Epidermal melanocyte (primary cell): ENCODE data around the gene LPP.
A peak's percentile ranks its signal among the peaks of the same experiment; 100 is the strongest.
"Not testable (repeated sequence)": the region's sequence is repeated elsewhere in the genome, so short reads cannot be mapped to it uniquely, and the experiment has no call there.

Experiments used
- DNase-seq: peaks from one replicate; pipeline ENCODE4 v3.0.0; 2011; ENCODE audit warnings: low spot score; ENCODE audit not compliant: insufficient read length

The LPP gene, protein sequence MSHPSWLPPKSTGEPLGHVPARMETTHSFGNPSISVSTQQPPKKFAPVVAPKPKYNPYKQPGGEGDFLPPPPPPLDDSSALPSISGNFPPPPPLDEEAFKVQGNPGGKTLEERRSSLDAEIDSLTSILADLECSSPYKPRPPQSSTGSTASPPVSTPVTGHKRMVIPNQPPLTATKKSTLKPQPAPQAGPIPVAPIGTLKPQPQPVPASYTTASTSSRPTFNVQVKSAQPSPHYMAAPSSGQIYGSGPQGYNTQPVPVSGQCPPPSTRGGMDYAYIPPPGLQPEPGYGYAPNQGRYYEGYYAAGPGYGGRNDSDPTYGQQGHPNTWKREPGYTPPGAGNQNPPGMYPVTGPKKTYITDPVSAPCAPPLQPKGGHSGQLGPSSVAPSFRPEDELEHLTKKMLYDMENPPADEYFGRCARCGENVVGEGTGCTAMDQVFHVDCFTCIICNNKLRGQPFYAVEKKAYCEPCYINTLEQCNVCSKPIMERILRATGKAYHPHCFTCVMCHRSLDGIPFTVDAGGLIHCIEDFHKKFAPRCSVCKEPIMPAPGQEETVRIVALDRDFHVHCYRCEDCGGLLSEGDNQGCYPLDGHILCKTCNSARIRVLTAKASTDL

DNA sequence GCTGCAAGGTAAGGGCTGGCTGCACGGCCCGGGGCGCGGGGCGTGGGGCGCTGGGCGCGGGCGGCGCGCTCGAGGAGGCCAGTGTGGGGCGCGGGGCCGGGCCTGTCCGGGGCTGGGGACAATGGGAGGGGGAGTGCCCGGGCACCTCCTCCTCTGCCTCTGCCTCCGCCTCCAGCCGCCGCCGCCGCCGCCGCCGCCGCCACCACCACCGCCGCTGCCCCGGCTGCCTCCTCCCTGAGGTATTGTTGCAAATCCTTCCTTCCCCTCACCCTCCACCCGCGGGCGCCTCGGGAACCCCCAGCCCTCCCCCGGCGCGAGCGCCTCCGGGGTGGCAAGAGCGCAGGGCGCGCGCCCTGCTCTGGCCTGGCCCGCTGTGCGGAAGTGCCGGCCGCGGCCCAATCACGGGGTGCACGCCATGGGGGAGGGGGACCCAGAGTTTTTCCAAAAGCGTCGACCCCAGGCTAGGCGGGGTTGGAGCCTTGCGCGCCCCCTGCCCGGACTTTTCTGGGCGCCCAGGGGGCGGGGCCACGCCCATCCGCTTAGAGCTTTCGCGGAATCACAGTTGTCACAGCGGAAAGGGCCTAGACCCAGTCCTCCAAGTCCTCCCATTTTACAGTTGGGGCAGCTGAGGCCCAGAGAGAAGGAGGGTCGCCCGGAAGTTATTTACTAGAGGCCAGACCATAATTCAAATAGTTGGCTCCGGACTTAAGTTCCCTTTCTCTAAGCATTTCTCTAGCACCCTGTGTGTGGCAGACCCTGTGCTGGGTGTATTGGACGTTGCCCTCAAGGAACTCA lies at the start of gene LPP:
Gene LPP (plus strand): TSS at position 144 of the 795 bp plus-strand sequence. CDS start 251,964 bp downstream, outside the sequence.
- DNase-seq, result peak; percentile 85

GRCh38 chr3:188106006-188106405 lies 48.0 kb upstream of the LPP start:
- DNase-seq, result no peak

DNA sequence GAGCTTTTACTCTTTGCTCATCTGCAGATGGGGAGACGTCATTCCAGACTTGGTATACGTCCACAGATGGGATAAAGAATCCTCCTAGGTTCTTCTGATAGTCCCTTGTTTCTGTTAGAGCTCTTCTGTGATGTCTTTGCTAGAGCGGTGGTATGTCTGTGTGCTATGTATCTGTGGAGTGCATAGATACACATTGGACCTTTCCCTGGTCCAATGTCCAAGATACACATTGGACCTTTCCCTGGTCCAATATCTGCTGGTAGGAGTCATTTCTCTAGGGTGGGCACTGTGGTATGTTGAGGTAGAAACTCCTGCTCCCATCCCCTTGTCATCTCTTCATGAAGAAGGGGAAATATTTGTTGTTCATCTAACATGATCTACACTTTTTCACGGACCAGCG lies 47.5 kb upstream of the LPP start:
- no peak for DNase-seq

DNA sequence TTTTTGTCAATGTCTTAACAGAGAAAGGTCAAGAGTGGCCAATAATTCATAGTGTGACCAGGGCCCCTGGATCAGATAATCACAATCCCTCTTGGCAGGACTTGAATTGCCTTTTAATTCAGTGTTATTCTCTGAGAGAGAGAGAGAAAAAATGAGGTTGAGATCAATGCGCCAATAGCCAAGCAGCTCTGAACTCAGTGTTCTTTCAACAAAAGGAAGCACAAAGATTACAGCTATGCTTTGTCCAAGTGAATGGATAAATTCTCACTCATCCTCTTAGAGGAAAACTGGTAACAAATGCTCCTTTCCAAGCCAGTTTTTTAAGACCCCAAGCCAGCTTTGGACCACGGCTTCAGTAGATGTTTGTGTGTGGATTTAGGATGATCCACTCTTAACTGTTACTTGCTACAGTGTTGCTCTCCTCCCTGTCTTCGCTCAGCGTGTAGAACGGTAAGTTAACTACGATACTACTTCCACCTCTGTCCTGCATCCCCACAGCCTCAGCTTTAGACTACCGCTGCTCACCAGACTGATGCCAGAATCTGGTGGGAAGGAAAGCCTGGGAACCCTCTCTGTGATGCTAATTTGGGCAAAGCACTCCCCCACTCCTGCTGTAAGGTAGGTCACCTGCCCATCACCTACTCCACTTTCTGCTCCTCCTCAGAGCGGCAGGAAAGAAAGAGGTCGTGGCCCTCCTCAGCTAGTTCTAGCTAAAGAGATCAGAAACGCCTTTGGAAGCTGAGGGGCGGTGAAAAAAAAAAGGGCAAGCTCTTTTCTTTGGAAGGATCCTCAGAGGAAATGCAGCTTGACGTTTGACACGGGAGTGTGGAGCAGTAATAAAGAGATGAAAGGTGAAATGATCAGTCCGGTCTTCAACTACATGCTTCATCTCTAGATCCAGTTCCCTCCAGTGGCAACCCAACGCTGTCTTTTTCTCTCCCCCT lies 46.8 kb upstream of the LPP start:
- no peak for DNase-seq

DNA sequence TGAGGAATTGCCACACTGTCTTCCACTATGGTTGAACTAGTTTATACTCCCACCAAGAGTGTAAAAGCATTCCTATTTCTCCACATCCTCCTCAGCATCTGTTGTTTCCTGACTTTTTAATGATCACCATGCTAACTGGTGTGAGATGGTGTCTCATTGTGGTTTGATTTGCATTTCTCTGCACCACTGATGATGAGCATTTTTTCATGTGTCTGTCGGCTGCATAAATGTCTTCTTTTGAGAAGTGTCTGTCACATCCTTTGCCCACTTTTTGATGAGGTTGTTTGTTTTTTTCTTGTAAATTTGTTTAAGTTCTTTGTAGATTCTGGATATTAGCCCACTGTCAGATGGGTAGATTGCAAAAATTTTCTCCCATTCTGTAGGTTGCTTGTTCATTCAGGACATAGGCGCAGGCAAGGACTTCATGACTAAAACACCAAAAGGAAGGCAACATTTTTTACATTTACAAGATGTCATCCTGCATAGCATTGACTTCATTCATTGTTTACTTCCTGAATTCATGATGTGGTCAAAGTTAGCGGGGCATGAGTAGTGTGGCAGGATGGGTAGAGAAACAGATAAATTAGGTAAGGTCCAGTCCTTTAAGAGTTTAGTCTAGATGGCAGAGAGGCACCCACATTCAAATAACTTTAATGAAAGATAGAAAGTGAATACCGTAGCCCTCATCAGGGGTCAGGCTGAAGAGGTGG lies 45.1 kb upstream of the LPP start:
- no peak for DNase-seq

DNA sequence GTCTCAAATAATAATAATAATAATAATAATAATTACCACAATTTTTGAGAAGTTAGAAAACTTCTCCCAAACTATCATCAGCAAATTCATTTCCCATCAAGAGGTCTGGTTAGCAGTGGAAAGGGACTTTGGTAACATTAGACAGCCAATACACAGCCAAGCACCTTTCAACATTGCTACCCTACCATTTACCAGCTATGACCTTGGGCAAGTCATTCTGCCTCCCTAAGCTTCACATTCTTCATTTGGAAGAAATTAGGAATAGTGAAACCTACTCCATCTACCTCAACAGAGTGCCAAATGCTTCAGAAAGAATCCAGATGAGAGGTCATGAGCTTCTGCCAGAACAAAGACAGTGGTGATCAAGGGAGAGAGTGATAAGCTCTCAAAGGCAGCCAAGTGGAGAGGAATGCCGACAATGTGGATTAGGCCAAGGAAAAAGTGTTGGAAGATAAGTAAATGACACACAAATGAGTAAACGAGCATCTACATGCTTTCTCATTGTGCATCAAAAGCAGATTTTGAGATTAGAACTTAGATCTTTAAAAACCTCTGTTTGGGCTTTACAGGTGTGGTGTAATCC lies 42.9 kb upstream of the LPP start:
- no peak for DNase-seq

DNA sequence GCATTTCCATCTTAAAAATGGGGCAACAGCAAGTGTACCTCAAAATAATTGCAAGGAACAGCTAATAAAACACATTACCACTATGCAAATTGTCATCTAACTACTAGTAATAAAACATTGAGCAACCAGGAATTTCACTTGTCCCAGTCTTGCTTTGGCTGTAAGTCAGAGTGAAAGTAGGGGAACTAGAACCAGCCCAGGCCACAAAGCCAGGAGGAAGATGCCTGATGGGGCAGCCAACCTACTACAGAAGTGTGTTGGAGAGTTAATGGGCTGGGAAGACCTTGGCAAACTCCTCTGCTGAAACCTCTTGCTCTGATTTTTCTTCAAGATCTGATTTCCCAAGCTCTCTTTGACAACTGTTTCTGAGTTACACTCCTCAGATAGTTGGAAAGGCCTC lies 40.2 kb upstream of the LPP start:
- DNase-seq, result no peak

GRCh38 chr3:188119846-188120245 lies 34.1 kb upstream of the LPP start:
- no peak for DNase-seq

DNA sequence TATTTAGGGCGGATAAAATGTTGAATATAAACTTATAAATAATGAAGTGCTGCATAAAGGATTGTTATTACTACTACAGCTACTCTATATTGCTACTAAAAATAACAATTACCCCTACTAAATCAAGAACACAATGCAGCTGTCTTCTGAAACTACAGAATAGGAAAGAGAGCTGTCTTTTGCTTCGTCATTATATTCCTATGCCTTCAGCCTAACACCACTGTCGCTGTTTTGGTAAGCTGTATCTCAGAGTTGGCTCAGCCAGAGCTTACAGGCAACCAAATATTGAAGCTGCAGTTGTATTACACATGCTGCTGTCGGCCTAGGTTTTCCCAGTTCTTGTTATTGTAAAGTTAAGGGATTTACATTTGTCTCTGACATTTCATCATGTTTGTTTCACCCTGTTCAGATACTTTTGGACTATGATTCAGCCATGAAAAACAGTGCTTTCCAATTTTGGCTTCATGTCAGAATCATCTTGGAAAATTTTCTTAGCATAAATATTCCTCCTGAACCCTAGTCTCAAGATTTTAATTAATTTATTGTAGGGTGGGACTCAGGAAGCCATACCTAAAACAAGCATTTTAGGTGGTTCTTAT lies 31.3 kb upstream of the LPP start:
- DNase-seq, result no peak

DNA sequence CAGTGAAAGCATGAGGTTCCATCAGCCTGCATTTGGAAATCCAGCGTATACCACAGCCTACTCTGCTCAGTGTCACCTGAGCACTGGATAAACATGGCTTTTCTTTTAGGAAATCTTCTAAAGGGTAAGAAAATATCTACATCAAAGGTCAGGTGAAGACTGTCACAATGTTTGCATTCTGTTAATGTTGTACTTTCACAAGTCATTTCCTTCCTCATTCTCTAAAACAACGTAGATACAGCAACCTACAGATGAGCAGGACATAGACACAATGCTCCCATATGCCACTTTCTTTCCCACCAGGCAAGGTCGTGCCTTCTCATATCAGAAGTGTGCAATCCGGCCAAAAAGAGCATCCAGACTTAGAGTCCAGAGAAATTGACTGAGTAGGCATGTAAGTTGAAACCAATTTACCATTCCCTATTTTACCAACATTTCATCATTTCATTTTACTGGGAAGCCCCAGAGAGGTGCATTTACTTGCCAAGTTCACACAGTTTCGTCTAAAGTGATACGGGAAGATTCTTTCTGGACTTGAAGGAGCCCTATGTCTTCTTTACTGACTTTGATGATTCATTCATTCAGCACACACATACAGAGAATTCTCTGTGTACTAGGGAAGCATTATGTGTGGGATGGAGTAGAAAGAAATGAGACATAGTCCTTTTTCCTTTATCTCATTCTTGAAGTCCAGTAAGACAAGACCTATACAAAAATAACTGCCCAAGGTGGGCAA lies 30.6 kb upstream of the LPP start:
- DNase-seq, result no peak

GRCh38 chr3:188124184-188124583 lies 29.8 kb upstream of the LPP start:
- no peak for DNase-seq

DNA sequence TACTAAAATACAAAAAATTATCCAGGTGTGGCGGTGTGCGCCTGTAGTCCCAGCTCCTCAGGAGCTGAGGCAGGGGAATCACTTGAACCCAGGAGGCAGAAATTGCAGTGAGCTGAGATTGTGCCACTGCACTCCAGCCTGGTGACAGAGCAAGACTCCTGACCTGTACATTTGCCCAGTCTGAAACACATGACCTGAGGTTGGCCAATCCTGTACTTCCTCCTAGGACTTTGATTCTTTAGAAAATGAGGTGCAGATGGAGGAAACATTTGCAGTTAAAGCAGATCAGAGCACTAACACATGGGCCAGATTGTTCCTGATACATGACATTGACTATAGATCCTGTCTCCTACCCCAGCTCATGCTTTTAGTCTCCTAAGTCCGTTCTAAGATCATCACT lies 28.9 kb upstream of the LPP start:
- DNase-seq, result no peak

DNA sequence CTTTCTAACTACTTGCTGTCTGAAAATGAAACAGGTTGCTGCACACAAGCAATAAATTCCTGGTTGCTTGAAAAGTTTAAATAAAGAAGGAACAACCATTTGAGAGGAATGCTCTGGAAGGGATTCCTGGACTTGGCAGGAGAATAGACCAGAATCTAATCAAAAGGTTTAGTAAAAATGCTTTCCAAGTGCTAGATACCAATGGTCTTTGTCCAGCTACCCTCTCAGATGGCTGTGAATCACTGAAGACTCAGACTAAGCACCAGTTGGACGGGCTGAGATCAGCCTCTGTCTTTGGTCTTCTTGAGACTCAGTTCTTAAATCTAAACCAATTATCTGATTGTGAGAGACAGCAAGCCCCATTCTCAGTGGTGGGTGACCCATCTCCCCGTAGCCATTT lies 27.7 kb upstream of the LPP start:
- no peak for DNase-seq

- DNase-seq, result no peak
These were observed 27.0 kb upstream of the LPP start for GRCh38 chr3:188126934-188127333.

- no peak for DNase-seq
These were observed 25.1 kb upstream of the LPP start for GRCh38 chr3:188128905-188129304.

- DNase-seq, result not testable (repeated sequence)
These were observed 22.9 kb upstream of the LPP start for GRCh38 chr3:188131023-188131422.

DNA sequence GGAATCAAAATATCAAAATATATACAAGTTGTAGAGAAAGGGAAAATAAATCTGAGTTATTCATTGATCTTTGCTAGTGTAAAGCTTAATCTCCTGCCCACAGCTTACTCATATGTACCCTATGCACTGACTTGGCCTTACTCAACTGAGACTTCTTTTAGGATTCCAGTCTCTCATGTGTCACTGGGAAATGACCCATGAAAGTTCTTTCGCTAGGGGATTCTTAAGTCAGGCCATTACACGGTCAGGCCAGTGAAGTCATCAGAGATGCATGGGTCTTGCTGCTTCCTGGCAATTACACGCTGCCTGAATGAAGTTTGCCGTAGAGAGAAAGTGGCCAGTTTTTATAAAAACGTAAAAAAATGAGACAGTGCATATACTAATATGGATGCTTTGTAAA lies 20.7 kb upstream of the LPP start:
- no peak for DNase-seq

GRCh38 chr3:188133646-188134045 lies 20.3 kb upstream of the LPP start:
- no peak for DNase-seq

DNA sequence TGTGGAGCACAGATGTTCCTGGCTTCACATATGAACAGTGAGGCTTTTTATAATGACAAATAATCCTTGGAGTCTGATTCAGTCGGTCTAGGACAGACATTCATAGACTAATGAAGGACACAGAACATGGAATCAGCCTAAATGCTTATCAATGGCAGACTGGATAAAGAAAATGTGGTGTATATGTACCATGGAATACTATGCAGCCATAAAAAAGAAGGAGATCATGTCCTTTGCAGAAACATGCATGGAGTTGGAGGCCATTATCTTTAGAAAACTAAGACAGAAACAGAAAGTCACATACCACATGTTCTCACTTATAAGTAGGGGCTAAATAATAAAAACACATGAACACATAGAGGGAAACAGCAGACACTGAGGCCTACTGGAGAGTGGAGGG lies 19.9 kb upstream of the LPP start:
- DNase-seq, result no peak
